Amniotic epithelial cell (primary cell): Measurements from ENCODE around the gene DPF3.
A peak's percentile ranks its signal among the peaks of the same experiment; 100 is the strongest.

Source experiments
- DNase-seq: peaks from one replicate; pipeline ENCODE4 v3.0.0-alpha.2; 2010; ENCODE audit warnings: low read depth

The DPF3 gene

GRCh38 chr14:72839753-72840607 is 53.9 kb downstream of the DPF3 start:
- no peak for DNase-seq

- DNase-seq, result no peak
Measured at GRCh38 chr14:72839351-72839750, 54.5 kb downstream of the DPF3 start.

- no peak for DNase-seq
Measured at GRCh38 chr14:72836085-72836484, 57.8 kb downstream of the DPF3 start.

- DNase-seq, result no peak
Measured at GRCh38 chr14:72833174-72833573, 60.7 kb downstream of the DPF3 start.

- DNase-seq, result no peak
Measured at GRCh38 chr14:72830786-72831594, 62.9 kb downstream of the DPF3 start.

- DNase-seq, result no peak
Measured at GRCh38 chr14:72830356-72830755, 63.5 kb downstream of the DPF3 start.

GRCh38 chr14:72828604-72829003 is 65.3 kb downstream of the DPF3 start:
- no peak for DNase-seq

GRCh38 chr14:72826039-72826438 is 67.9 kb downstream of the DPF3 start:
- DNase-seq, result peak; percentile 35

- no peak for DNase-seq
Measured at GRCh38 chr14:72825486-72825885, 68.4 kb downstream of the DPF3 start.

GRCh38 chr14:72824051-72824450 is 69.8 kb downstream of the DPF3 start:
- DNase-seq, result no peak

GRCh38 chr14:72822946-72823611 is 70.8 kb downstream of the DPF3 start:
- peak; percentile 72 for DNase-seq

- DNase-seq, result no peak
Measured at GRCh38 chr14:72818998-72819397, 74.9 kb downstream of the DPF3 start.

GRCh38 chr14:72816287-72816686 is 77.6 kb downstream of the DPF3 start:
- no peak for DNase-seq

- no peak for DNase-seq
Measured at GRCh38 chr14:72815430-72815829, 78.5 kb downstream of the DPF3 start.

GRCh38 chr14:72812292-72812851 is 81.5 kb downstream of the DPF3 start:
- no peak for DNase-seq

GRCh38 chr14:72810201-72810600 is 83.7 kb downstream of the DPF3 start:
- DNase-seq, result no peak

- no peak for DNase-seq
Measured at GRCh38 chr14:72809063-72809462, 84.8 kb downstream of the DPF3 start.

GRCh38 chr14:72808564-72808963 is 85.3 kb downstream of the DPF3 start:
- DNase-seq, result no peak

- no peak for DNase-seq
Measured at GRCh38 chr14:72802588-72802946, 91.3 kb downstream of the DPF3 start.

- DNase-seq, result no peak
Measured at GRCh38 chr14:72801836-72802587, 91.9 kb downstream of the DPF3 start.

- peak; percentile 72 for DNase-seq
Measured at GRCh38 chr14:72801381-72801812, 92.5 kb downstream of the DPF3 start.
